Neuronal stem cell (in vitro differentiated cells): Measurements from ENCODE around the gene MED7.

Experiments used
- DNase-seq: peaks from one replicate; pipeline ENCODE4 v3.0.0-alpha.2; 2013; ENCODE audit warnings: low spot score
- H2AFZ ChIP-seq: one replicate; pipeline ENCODE4 v1.6.1; 2013; ENCODE audit warnings: mild to moderate bottlenecking, low read length, inconsistent platforms
- H2AK5ac ChIP-seq: 2 replicates; pipeline ENCODE4 v1.6.1; 2013; ENCODE audit warnings: low read depth, mild to moderate bottlenecking, inconsistent platforms, low read length, moderate library complexity, mixed read lengths
- H2BK120ac ChIP-seq: 2 replicates; pipeline ENCODE4 v1.6.1; 2013; ENCODE audit warnings: low read depth, mild to moderate bottlenecking, inconsistent platforms, low read length, moderate library complexity, mixed read lengths
- H2BK12ac ChIP-seq: one replicate; pipeline ENCODE4 v1.6.1; 2013; ENCODE audit warnings: low read length, inconsistent platforms
- H2BK15ac ChIP-seq: 2 replicates; pipeline ENCODE4 v1.6.1; 2013; ENCODE audit warnings: mild to moderate bottlenecking, low read length, inconsistent platforms, mixed read lengths
- H2BK5ac ChIP-seq: one replicate; pipeline ENCODE4 v1.6.1; 2013; ENCODE audit warnings: inconsistent platforms, mild to moderate bottlenecking, low read length, moderate library complexity
- H3K14ac ChIP-seq: one replicate; pipeline ENCODE4 v1.6.1; 2013; ENCODE audit warnings: low read length, inconsistent platforms
- H3K18ac ChIP-seq: 2 replicates; pipeline ENCODE4 v1.6.1; 2013; ENCODE audit warnings: low read length, inconsistent platforms
- H3K23ac ChIP-seq: 2 replicates; pipeline ENCODE4 v1.6.1; 2013; ENCODE audit warnings: low read depth, mild to moderate bottlenecking, mixed read lengths, low read length, inconsistent platforms; ENCODE audit not compliant: poor library complexity
- H3K27ac ChIP-seq: replicated peaks from 3 replicates; pipeline ENCODE4 v1.5.1; 2013; ENCODE audit warnings: low read length, inconsistent platforms
- H3K27me3 ChIP-seq, 3 experiments: 2 replicates each; pipeline ENCODE4 v1.6.1; 2013; ENCODE audit warnings: low read length in 3 of 3, mild to moderate bottlenecking in 2 of 3, inconsistent platforms in 1 of 3, low read depth in 1 of 3, mixed read lengths in 1 of 3, moderate library complexity in 1 of 3; ENCODE audit not compliant: control insufficient read depth in 3 of 3, insufficient read depth in 3 of 3
- H3K36me3 ChIP-seq, 2 donors: replicated peaks in 1 of 2; 2 replicates each; pipeline ENCODE4 v1.6.1; 2013; ENCODE audit warnings: low read length in 2 of 2; ENCODE audit not compliant: control insufficient read depth in 2 of 2, insufficient read depth in 2 of 2
- H3K4ac ChIP-seq: 2 replicates; pipeline ENCODE4 v1.6.1; 2013; ENCODE audit warnings: inconsistent platforms, mild to moderate bottlenecking, low read length, moderate library complexity
- H3K4me1 ChIP-seq, 2 donors: 1 replicate in 1 of 2; 2 replicates in 1 of 2; pipeline ENCODE4 v1.6.1; 2013; ENCODE audit warnings: low read length in 2 of 2, low read depth in 1 of 2; ENCODE audit not compliant: control insufficient read depth in 2 of 2, insufficient read depth in 1 of 2
- H3K4me2 ChIP-seq: one replicate; pipeline ENCODE4 v1.6.1; 2013; ENCODE audit warnings: mild to moderate bottlenecking, low read length, inconsistent platforms; ENCODE audit not compliant: insufficient read depth, poor library complexity, severe bottlenecking
- H3K4me3 ChIP-seq, 2 donors: 2 replicates each; pipeline ENCODE4 v1.5.1; 2013; ENCODE audit warnings: low read length in 2 of 2, mild to moderate bottlenecking in 2 of 2, inconsistent platforms in 1 of 2, moderate library complexity in 1 of 2
- H3K79me1 ChIP-seq: one replicate; pipeline ENCODE4 v1.6.1; 2013; ENCODE audit warnings: low read depth, mild to moderate bottlenecking, inconsistent platforms, low read length, moderate library complexity
- H3K9ac ChIP-seq: one replicate; pipeline ENCODE4 v1.6.1; 2013; ENCODE audit warnings: mild to moderate bottlenecking, low read depth, low read length, inconsistent platforms; ENCODE audit not compliant: poor library complexity
- H3K9me3 ChIP-seq, 2 donors: replicated peaks in 1 of 2; 2 replicates each; pipeline versions ENCODE3 to v1.6.1; 2013; ENCODE audit warnings: low read length in 2 of 2, mild to moderate bottlenecking in 2 of 2, inconsistent platforms in 1 of 2, low read depth in 1 of 2, mixed read lengths in 1 of 2, moderate library complexity in 1 of 2; ENCODE audit not compliant: control insufficient read depth in 2 of 2, insufficient read depth in 1 of 2
- H4K8ac ChIP-seq: one replicate; pipeline ENCODE4 v1.6.1; 2013; ENCODE audit warnings: low read depth, mild to moderate bottlenecking, inconsistent platforms, low read length, moderate library complexity
- H4K91ac ChIP-seq: one replicate; pipeline ENCODE4 v1.6.1; 2013; ENCODE audit warnings: low read length, low read depth, mild to moderate bottlenecking, inconsistent platforms; ENCODE audit not compliant: poor library complexity
- WGBS, 2 donors: extraction: QIAGEN DNeasy Blood & Tissue Kit; methylation state at CpG; one replicate each; pipeline ENCODE4 v1.1.7; 2013; ENCODE audit warnings: missing lambda C conversion rate in 2 of 2, mixed read lengths in 1 of 2; ENCODE audit not compliant: insufficient read length in 2 of 2, insufficient replicate concordance in 1 of 2; ENCODE audit errors: extremely low coverage in 2 of 2; 5-methylcytosine and 5-hydroxymethylcytosine counted together

Gene MED7

GRCh38 chr5:157165668-157166067, 23.0 kb upstream of the MED7 start:
- no peaks in the 10 kb centered on the region for H3K36me3 ChIP-seq
- H3K4me1 ChIP-seq, result no peaks in the 10 kb centered on the region
- DNase-seq, result no peak
- WGBS, 2 donors, result no CpG with 5 or more reads among the region's 14 CpGs
- no peak overlapping the region for H3K18ac ChIP-seq
- no peak overlapping the region for H2BK120ac ChIP-seq
- H3K27me3 ChIP-seq, result peaks cover 0 to 2% (median 0%) of the 10 kb centered on the region in 3 experiments
- no peak overlapping the region for H3K4ac ChIP-seq
- H3K9ac ChIP-seq, result no peak overlapping the region
- H2AFZ ChIP-seq, result no peak overlapping the region
- H2BK12ac ChIP-seq, result no peak overlapping the region
- no peaks in the 10 kb centered on the region for H3K79me1 ChIP-seq
- H3K4me3 ChIP-seq, result no peak overlapping the region
- no peak overlapping the region for H2BK5ac ChIP-seq
- H2AK5ac ChIP-seq, result no peak overlapping the region
- no peak overlapping the region for H3K4me2 ChIP-seq
- no peak overlapping the region for H4K8ac ChIP-seq
- no peak overlapping the region for H3K23ac ChIP-seq
- no peaks in the 10 kb centered on the region for H3K9me3 ChIP-seq
- no peak overlapping the region for H2BK15ac ChIP-seq
- H4K91ac ChIP-seq, result no peak overlapping the region
- H3K27ac ChIP-seq, result no peak overlapping the region
- no peak overlapping the region for H3K14ac ChIP-seq

GRCh38 chr5:157165261-157165660, 22.6 kb upstream of the MED7 start:
- Histone ChIP-seq H3K27ac (no peak overlapping the region), H2BK120ac (no peak overlapping the region), H3K4me3 (no peak overlapping the region), H2BK15ac (no peak overlapping the region), H3K27me3 (peaks cover 0 to 2% (median 0%) of the 10 kb centered on the region in 3 experiments), H4K91ac (no peak overlapping the region), H2AK5ac (no peak overlapping the region), H3K4me2 (no peak overlapping the region), H3K79me1 (no peaks in the 10 kb centered on the region), H2BK5ac (no peak overlapping the region), H3K36me3 (no peaks in the 10 kb centered on the region), H3K4me1 (no peaks in the 10 kb centered on the region), H3K4ac (no peak overlapping the region), H2BK12ac (no peak overlapping the region), H3K9ac (no peak overlapping the region), H3K18ac (no peak overlapping the region), H3K9me3 (no peaks in the 10 kb centered on the region), H2AFZ (no peak overlapping the region), H3K23ac (no peak overlapping the region), H3K14ac (no peak overlapping the region), H4K8ac (no peak overlapping the region)
- WGBS, 2 donors, result no CpG with 5 or more reads among the region's 4 CpGs
- DNase-seq, result no peak

GRCh38 chr5:157164521-157164920, 21.9 kb upstream of the MED7 start:
- no peak overlapping the region for H2BK12ac ChIP-seq
- H3K79me1 ChIP-seq, result no peaks in the 10 kb centered on the region
- H2AK5ac ChIP-seq, result no peak overlapping the region
- H3K23ac ChIP-seq, result no peak overlapping the region
- no peak overlapping the region for H4K8ac ChIP-seq
- H3K4me3 ChIP-seq, result no peak overlapping the region
- no CpG with 5 or more reads among the region's 5 CpGs for WGBS, 2 donors
- H3K27ac ChIP-seq, result no peak overlapping the region
- H2BK120ac ChIP-seq, result no peak overlapping the region
- H2AFZ ChIP-seq, result no peak overlapping the region
- H3K14ac ChIP-seq, result no peak overlapping the region
- no peak overlapping the region for H3K9ac ChIP-seq
- H3K27me3 ChIP-seq, result peaks cover 0 to 7% (median 0%) of the 10 kb centered on the region in 3 experiments
- DNase-seq, result no peak
- H3K36me3 ChIP-seq, result no peaks in the 10 kb centered on the region
- no peak overlapping the region for H3K4me2 ChIP-seq
- no peak overlapping the region for H3K4ac ChIP-seq
- no peak overlapping the region for H2BK15ac ChIP-seq
- H3K9me3 ChIP-seq, result no peaks in the 10 kb centered on the region
- no peaks in the 10 kb centered on the region for H3K4me1 ChIP-seq
- no peak overlapping the region for H4K91ac ChIP-seq
- no peak overlapping the region for H2BK5ac ChIP-seq
- H3K18ac ChIP-seq, result no peak overlapping the region

- Histone ChIP-seq H3K18ac (no peak overlapping the region), H2AK5ac (no peak overlapping the region), H3K4me1 (no peaks in the 10 kb centered on the region), H3K23ac (no peak overlapping the region), H3K14ac (no peak overlapping the region), H2AFZ (no peak overlapping the region), H3K79me1 (no peaks in the 10 kb centered on the region), H2BK5ac (no peak overlapping the region), H4K91ac (no peak overlapping the region), H3K36me3 (no peaks in the 10 kb centered on the region), H3K9me3 (no peaks in the 10 kb centered on the region), H3K27ac (no peak overlapping the region), H3K4me3 (no peak overlapping the region), H3K27me3 (peaks cover 0 to 5% (median 0%) of the 10 kb centered on the region in 3 experiments), H2BK120ac (peak overlapping the region; percentile 53), H2BK15ac (no peak overlapping the region), H2BK12ac (no peak overlapping the region), H4K8ac (no peak overlapping the region), H3K4me2 (no peak overlapping the region), H3K9ac (no peak overlapping the region), H3K4ac (no peak overlapping the region)
- WGBS, 2 donors, result no CpG with 5 or more reads among the region's 12 CpGs
- DNase-seq, result no peak
Observed at GRCh38 chr5:157162919-157163510, 20.4 kb upstream of the MED7 start.
